Stomach smooth muscle (tissue), 2 donors: Measurements from ENCODE around the gene PCNX1.

Experiments used
- H3K27ac ChIP-seq: one replicate; pipeline ENCODE4 v1.7.0; 2013; ENCODE audit warnings: mild to moderate bottlenecking, low read length, inconsistent platforms
- H3K27me3 ChIP-seq, 2 donors: one replicate each; pipeline ENCODE4 v1.7.0; 2013; ENCODE audit warnings: low read length in 2 of 2; ENCODE audit not compliant: insufficient read depth in 2 of 2, control insufficient read depth in 1 of 2
- H3K36me3 ChIP-seq, 2 donors: one replicate each; pipeline ENCODE4 v1.7.0; 2013; ENCODE audit warnings: low read length in 2 of 2; ENCODE audit not compliant: control insufficient read depth in 2 of 2, insufficient read depth in 2 of 2
- H3K4me1 ChIP-seq: one replicate; pipeline ENCODE4 v1.7.0; 2013; ENCODE audit warnings: low read length; ENCODE audit not compliant: control insufficient read depth, insufficient read depth
- H3K4me3 ChIP-seq, 2 donors: one replicate each; pipeline ENCODE4 v1.7.0; 2013; ENCODE audit warnings: low read length in 2 of 2
- H3K9ac ChIP-seq, 2 donors: one replicate each; pipeline ENCODE4 v1.7.0; 2013; ENCODE audit warnings: low read length in 2 of 2, mild to moderate bottlenecking in 1 of 2
- H3K9me3 ChIP-seq, 2 donors: one replicate each; pipeline ENCODE4 v1.7.0; 2013; ENCODE audit warnings: low read length in 2 of 2; ENCODE audit not compliant: control insufficient read depth in 2 of 2
- donor health status: healthy.
- donor health status: Pancreatic carcinoma.

Gene PCNX1

GRCh38 chr14:71113376-71113775 lies 206.1 kb downstream of the PCNX1 start:
- no peak overlapping the region for H3K27ac ChIP-seq
- no peaks in the 10 kb centered on the region for H3K27me3 ChIP-seq
- H3K4me1 ChIP-seq, result no peaks in the 10 kb centered on the region
- no peak overlapping the region for H3K9ac ChIP-seq
- H3K4me3 ChIP-seq, result no peak overlapping the region
- H3K36me3 ChIP-seq, result peaks cover 10 to 13% of the 10 kb centered on the region in 2 donors
- no peaks in the 10 kb centered on the region for H3K9me3 ChIP-seq

DNA sequence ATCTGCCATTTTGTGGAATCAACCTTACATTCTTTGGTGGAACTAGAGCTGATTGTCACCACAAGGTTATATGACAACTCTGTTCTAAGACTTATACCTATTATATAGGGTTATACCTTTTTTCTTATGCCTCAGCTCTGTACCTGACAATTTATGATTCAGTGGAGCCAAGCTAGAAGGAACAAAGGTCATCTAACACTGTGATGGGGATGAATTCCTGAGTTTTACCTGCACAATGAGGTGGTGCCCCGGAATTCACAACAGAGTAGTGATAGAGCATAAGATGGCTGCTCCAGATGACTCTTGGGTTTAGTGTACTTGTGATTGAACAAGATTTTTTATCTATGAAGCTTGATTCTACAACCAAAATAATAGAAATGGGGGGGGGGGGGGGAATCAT lies 207.3 kb downstream of the PCNX1 start:
- H3K9ac ChIP-seq, result no peak overlapping the region
- peaks cover 5 to 10% of the 10 kb centered on the region in 2 donors for H3K36me3 ChIP-seq
- H3K4me1 ChIP-seq, result no peaks in the 10 kb centered on the region
- no peak overlapping the region for H3K27ac ChIP-seq
- no peaks in the 10 kb centered on the region for H3K27me3 ChIP-seq
- H3K9me3 ChIP-seq, result no peaks in the 10 kb centered on the region
- H3K4me3 ChIP-seq, result no peak overlapping the region

DNA sequence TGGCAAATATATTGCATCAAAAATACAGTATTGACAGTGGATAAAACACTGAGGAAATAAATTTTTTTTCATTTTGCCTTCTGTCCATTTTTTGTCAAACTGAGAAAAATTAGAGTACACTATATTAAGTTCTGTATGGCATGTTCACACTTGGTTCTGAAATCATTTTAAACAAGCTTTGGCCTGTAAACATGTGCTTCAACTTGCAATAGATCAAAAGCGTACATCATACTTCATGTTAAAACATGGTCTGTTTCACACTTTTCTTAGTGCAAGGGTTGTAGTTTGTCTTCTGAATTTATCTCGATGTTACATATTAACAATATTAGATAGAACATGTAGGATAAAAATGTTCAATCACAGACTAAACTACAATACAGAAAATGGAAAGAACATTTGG lies 208.0 kb downstream of the PCNX1 start:
- Histone ChIP-seq H3K9me3 (no peaks in the 10 kb centered on the region), H3K4me1 (no peaks in the 10 kb centered on the region), H3K27me3 (no peaks in the 10 kb centered on the region), H3K27ac (no peak overlapping the region), H3K4me3 (no peak overlapping the region), H3K9ac (no peak overlapping the region), H3K36me3 (peaks cover 0 to 5% of the 10 kb centered on the region in 2 donors)

DNA sequence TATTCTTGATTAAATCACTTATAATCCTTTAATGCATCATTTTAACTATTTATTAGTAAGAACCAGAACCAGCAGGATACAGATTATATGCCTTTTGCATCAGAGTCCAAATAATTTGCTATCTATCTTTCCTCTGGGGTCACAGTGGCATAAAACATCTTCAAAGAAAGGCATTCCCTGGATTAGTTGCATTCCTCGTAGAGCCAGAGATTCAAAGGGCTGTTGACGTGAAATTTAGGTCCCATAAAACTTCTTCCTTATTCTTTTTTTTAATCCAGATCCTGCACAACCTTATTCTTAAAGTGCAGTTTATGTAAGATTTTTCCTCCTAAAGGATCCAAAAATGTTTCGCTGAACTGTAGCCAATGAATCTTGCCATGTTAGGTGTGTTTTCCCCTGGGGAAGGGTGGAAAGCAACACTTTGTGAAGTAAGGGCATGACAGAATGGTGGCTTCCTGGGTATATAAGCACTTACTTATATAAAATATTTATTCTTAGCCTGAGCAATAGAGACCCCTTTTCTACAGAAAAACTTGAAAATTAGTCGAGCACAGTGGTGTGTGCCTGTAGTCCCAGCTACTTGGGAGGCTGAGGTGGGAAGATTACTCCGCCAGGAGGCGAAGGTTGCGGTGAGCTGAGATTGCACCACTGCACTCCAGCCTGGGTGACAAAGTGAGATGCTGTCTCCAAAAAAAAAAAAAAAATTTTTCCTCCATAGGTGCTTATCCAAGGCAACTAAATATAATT lies 208.7 kb downstream of the PCNX1 start:
- Histone ChIP-seq H3K4me3 (no peak overlapping the region), H3K27ac (no peak overlapping the region), H3K4me1 (no peaks in the 10 kb centered on the region), H3K36me3 (peaks cover 0 to 5% of the 10 kb centered on the region in 2 donors), H3K9ac (no peak overlapping the region), H3K27me3 (no peaks in the 10 kb centered on the region), H3K9me3 (no peaks in the 10 kb centered on the region)

DNA sequence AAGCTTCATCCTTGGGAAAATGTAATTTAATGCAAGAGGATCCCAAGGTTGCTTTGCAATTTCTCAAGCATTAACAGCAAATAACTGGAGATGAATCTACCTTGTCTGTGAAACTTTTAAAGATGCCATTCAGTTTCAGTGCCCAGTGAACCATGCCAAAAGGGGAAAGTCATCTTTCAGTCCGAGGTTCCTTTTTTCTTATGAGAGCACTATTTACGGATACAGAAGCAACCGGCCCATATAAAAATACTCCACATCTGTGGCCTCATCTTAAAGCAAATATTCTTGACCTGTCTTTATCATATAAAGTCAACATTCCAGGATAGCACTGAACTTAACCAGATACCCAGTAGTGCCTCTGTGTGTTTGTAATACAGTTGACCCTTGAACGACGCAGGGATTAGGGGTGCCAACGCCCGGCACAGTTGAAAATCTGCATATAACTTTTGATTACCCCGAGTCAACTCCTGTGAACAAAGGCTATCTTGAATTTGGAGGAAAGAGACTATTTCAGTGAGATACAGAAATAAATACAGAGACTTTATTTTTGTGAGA lies 209.4 kb downstream of the PCNX1 start:
- Histone ChIP-seq H3K27me3 (no peaks in the 10 kb centered on the region), H3K36me3 (no peaks in the 10 kb centered on the region), H3K27ac (no peak overlapping the region), H3K4me3 (no peak overlapping the region), H3K9ac (no peak overlapping the region), H3K4me1 (no peaks in the 10 kb centered on the region), H3K9me3 (peaks cover 0 to 2% of the 10 kb centered on the region in 2 donors)

DNA sequence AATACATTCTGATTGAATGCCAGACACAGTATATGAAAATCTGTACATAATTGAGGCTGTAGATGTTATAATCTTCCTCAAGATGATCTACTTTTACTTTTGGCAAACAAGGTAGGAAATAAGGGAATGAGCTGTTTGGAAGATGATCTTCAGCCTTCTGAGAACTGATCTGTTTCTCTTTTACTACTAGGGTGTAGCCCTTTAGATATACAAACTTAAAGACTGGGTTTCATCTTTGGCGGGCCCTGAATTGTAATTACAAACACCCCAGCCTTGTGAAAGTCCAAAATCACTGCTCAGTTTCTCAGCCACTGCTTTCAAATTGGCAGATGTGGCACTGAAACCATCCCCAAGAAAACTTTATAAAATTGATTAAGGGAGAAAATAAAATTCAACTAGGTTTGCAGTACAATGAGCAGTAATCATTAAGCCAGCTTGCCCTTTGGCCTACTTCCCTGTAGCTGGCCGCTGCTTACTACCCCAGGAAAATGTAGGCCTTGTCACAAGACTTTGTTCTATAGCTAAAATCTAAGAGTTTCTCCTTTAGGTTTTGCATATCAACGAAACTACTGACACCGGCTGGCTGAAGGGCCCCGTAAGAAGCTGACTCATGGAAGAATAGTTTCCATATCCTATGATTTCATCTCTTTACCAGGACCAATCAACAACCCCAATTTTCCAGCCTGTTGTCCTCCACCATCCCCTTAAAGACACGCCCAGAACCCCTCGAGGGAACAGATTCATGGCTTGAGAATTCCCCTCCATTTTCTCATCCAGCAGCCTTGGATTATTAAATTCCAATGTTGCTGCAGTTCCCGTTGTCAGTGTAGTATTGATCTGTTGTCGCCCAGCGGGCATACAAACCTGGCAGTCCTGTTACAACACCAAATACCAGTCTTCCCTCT lies 210.8 kb downstream of the PCNX1 start:
- no peaks in the 10 kb centered on the region for H3K36me3 ChIP-seq
- H3K4me3 ChIP-seq, result no peak overlapping the region
- H3K27ac ChIP-seq, result no peak overlapping the region
- H3K9me3 ChIP-seq, result peaks cover 0 to 3% of the 10 kb centered on the region in 2 donors
- no peaks in the 10 kb centered on the region for H3K27me3 ChIP-seq
- H3K4me1 ChIP-seq, result no peaks in the 10 kb centered on the region
- H3K9ac ChIP-seq, result no peak overlapping the region

- H3K4me3 ChIP-seq, result no peak overlapping the region
- H3K9me3 ChIP-seq, result peaks cover 0 to 3% of the 10 kb centered on the region in 2 donors
- H3K9ac ChIP-seq, result no peak overlapping the region
- H3K36me3 ChIP-seq, result no peaks in the 10 kb centered on the region
- no peaks in the 10 kb centered on the region for H3K4me1 ChIP-seq
- H3K27ac ChIP-seq, result no peak overlapping the region
- H3K27me3 ChIP-seq, result no peaks in the 10 kb centered on the region
Observed at GRCh38 chr14:71119075-71119474, 211.8 kb downstream of the PCNX1 start.

DNA sequence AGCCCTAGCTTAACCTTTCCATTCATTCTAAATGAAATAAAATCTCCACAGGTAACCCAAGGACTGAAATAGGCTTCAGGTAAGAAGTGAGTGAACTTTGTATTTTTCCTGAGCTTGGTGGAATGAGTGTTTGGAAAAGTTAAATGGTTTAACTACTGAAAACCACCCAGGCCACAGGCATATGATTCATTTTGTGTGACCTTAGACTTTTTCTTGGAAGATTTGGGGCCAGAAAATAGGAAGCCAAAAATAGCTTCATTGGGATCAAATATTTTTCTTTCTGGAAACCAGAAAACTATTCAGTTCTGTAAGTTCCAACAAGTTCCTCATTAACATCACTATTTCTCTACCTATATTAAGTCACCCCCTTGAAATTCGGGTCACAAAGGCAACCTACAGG lies 212.6 kb downstream of the PCNX1 start:
- H3K9ac ChIP-seq, result no peak overlapping the region
- no peaks in the 10 kb centered on the region for H3K36me3 ChIP-seq
- no peak overlapping the region for H3K4me3 ChIP-seq
- no peak overlapping the region for H3K27ac ChIP-seq
- H3K27me3 ChIP-seq, result no peaks in the 10 kb centered on the region
- no peaks in the 10 kb centered on the region for H3K4me1 ChIP-seq
- peaks cover 0 to 3% of the 10 kb centered on the region in 2 donors for H3K9me3 ChIP-seq

DNA sequence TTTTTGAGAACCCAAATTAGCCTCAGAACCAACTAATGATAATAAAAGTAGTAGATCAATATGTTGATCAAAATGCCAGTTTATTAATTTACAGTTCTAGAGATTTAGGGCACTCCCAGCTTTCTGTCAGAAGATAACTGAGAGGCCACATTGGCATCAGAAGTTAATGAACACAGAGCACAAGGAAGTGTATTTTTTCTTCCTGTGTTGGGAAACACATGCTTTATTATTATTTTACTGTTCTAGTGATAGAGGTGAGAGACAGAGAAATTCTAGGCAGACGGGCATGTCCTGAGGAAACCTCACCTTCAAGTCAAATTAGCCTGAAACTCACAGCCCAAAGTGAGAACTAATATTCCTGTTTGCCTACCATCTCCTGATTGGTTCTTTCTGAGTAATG lies 213.7 kb downstream of the PCNX1 start:
- no peaks in the 10 kb centered on the region for H3K36me3 ChIP-seq
- no peaks in the 10 kb centered on the region for H3K4me1 ChIP-seq
- H3K4me3 ChIP-seq, result no peak overlapping the region
- no peaks in the 10 kb centered on the region for H3K27me3 ChIP-seq
- no peak overlapping the region for H3K9ac ChIP-seq
- no peak overlapping the region for H3K27ac ChIP-seq
- H3K9me3 ChIP-seq, result peaks cover 0 to 3% of the 10 kb centered on the region in 2 donors

DNA sequence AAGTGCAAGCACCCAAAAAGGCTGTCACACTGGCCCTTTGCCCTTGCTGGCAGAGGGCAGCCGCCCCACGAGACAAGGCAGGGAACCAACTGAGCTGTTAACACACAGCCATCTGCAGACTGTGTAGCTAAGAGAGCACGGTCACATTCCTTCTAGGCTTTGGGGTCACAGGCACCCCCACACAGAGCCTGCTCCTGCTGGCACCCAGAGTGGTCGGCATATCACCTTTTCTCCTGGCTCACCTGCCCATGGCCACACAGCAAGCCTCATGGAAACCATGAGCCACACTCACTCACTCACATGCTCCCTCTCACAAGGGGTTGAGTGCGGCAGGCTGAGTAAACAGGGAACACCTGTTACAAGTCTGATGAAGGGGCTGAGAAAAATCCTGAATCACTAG lies 214.5 kb downstream of the PCNX1 start:
- no peak overlapping the region for H3K9ac ChIP-seq
- peaks cover 0 to 3% of the 10 kb centered on the region in 2 donors for H3K9me3 ChIP-seq
- H3K4me3 ChIP-seq, result no peak overlapping the region
- no peaks in the 10 kb centered on the region for H3K4me1 ChIP-seq
- H3K27me3 ChIP-seq, result no peaks in the 10 kb centered on the region
- H3K36me3 ChIP-seq, result no peaks in the 10 kb centered on the region
- no peak overlapping the region for H3K27ac ChIP-seq
